B cell (primary cell): Measurements from ENCODE around the gene RBM25. TPM values are rescaled to one million over a fixed set of nuclear protein-coding genes. Genes with fewer than 3 reads are reported as not detected.

ENCODE experiments used
- ATAC-seq: fragments of 200-7000 bp; cut with Tn5 transposase; one replicate; pipeline ENCODE4 v1.10.0; 2021; ENCODE audit warnings: low read depth, mild to moderate bottlenecking, moderate number of reproducible peaks, moderate library complexity
- CTCF ChIA-PET: fragments of 350-600 bp; sonication (Branson Sonifier 250); formaldehyde crosslinking; loops from one replicate; lab custom pipeline; 2021; ENCODE audit warnings: antibody characterized with exemption, inconsistent platforms; lab: Charles Lee
- POLR2A ChIA-PET: fragments of 350-600 bp; sonication (Branson Sonifier 250); formaldehyde crosslinking; loops from one replicate; lab custom pipeline; 2021; ENCODE audit warnings: antibody characterized with exemption; lab: Charles Lee
- DNase-seq: peaks from one replicate; pipeline ENCODE4 v3.0.0; 2013
- H2AFZ ChIP-seq: 2 replicates; pipeline ENCODE4 v1.6.1; 2012; ENCODE audit warnings: mild to moderate bottlenecking, low read depth, low read length; ENCODE audit not compliant: insufficient read depth, poor library complexity, severe bottlenecking
- H3K27ac ChIP-seq, 2 donors: 1 replicate in 1 of 2; 2 replicates in 1 of 2; pipeline ENCODE4 v1.5.1; 2012 to 2013; ENCODE audit warnings: low read length in 2 of 2, mild to moderate bottlenecking in 2 of 2, moderate library complexity in 1 of 2
- H3K27me3 ChIP-seq, 4 experiments: fragments of 200-600 bp in 1 of 4; sonication (generic) in 1 of 4; replicated peaks in 1 of 4; 1 replicate in 2 of 4; 2 replicates in 2 of 4; pipeline versions ENCODE4 v1.6.1 to v1.7.0; 2013 to 2016; ENCODE audit warnings: low read length in 3 of 4, mild to moderate bottlenecking in 2 of 4, mixed read lengths in 1 of 4, moderate library complexity in 1 of 4; ENCODE audit not compliant: insufficient read depth in 4 of 4, control insufficient read depth in 3 of 4; ENCODE audit errors: control extremely low read depth in 1 of 4
- H3K36me3 ChIP-seq, 2 experiments: replicated peaks in 1 of 2; 1 replicate in 1 of 2; 2 replicates in 1 of 2; pipeline versions ENCODE4 v1.6.1 to v1.7.1; 2013; ENCODE audit warnings: low read length in 1 of 2; ENCODE audit not compliant: insufficient read depth in 2 of 2, control insufficient read depth in 1 of 2; ENCODE audit errors: control extremely low read depth in 1 of 2, extremely low read depth in 1 of 2
- H3K4me1 ChIP-seq, 2 donors: fragments of 200-600 bp in 1 of 2; sonication (generic) in 1 of 2; 1 replicate in 1 of 2; 2 replicates in 1 of 2; pipeline versions ENCODE4 v1.5.1 to v1.6.1; 2013 to 2017; ENCODE audit warnings: low read length in 2 of 2; ENCODE audit not compliant: control insufficient read depth in 2 of 2, insufficient read depth in 2 of 2
- H3K4me2 ChIP-seq: replicated peaks from 2 replicates; pipeline ENCODE3; 2012; ENCODE audit warnings: mild to moderate bottlenecking, low read depth, low read length; ENCODE audit not compliant: poor library complexity, severe bottlenecking
- H3K4me3 ChIP-seq, 5 experiments: fragments of 200-600 bp in 1 of 5; sonication (generic) in 1 of 5; 1 replicate in 3 of 5; 2 replicates in 2 of 5; pipeline versions ENCODE4 v1.5.1 to v1.7.0; 2011 to 2016; ENCODE audit warnings: low read length in 4 of 5, mild to moderate bottlenecking in 4 of 5, low read depth in 2 of 5, control low read depth in 1 of 5, moderate library complexity in 1 of 5; ENCODE audit not compliant: insufficient read depth in 1 of 5; ENCODE audit errors: control extremely low read depth in 1 of 5, extremely low read depth in 1 of 5
- H3K79me2 ChIP-seq: fragments of 200-600 bp; sonication (generic); one replicate; pipeline ENCODE4 v1.6.0; 2016; ENCODE audit warnings: low read length; ENCODE audit not compliant: control insufficient read depth, insufficient read depth
- H3K9ac ChIP-seq: fragments of 200-600 bp; sonication (generic); 2 replicates; pipeline ENCODE4 v1.6.1; 2017; ENCODE audit warnings: mild to moderate bottlenecking, low read length, moderate library complexity
- H3K9me3 ChIP-seq, 3 donors: one replicate each; pipeline versions ENCODE4 v1.6.1 to v1.7.1; 2013; ENCODE audit warnings: low read length in 2 of 3; ENCODE audit not compliant: control insufficient read depth in 2 of 3, insufficient read depth in 1 of 3; ENCODE audit errors: control extremely low read depth in 1 of 3
- H4K20me1 ChIP-seq: 2 replicates; pipeline ENCODE4 v1.6.0; 2012; ENCODE audit warnings: mild to moderate bottlenecking, low read length; ENCODE audit not compliant: insufficient read depth, control insufficient read depth, poor library complexity, severe bottlenecking
- H3K27ac Mint-ChIP-seq: one replicate; pipeline ENCODE4 v1.8.0; 2021; ENCODE audit warnings: mixed read lengths
- H3K27me3 Mint-ChIP-seq: one replicate; pipeline ENCODE4 v1.8.0; 2021; ENCODE audit warnings: mixed read lengths
- H3K4me1 Mint-ChIP-seq: one replicate; pipeline ENCODE4 v1.8.0; 2021; ENCODE audit warnings: mixed read lengths
- H3K4me3 Mint-ChIP-seq: one replicate; pipeline ENCODE4 v1.8.0; 2021; ENCODE audit warnings: mixed read lengths
- H3K9me3 Mint-ChIP-seq: one replicate; pipeline ENCODE4 v1.8.0; 2022; ENCODE audit warnings: mixed read lengths; ENCODE audit not compliant: insufficient read depth
- CTCF ChIP-seq: fragments of 200-600 bp; IDR thresholded peaks from one replicate; pipeline ENCODE4 v1.8.0; 2022; ENCODE audit warnings: antibody characterized with exemption, mild to moderate bottlenecking
- EZH2 ChIP-seq: IDR thresholded peaks from 2 replicates; pipeline ENCODE4 v1.6.1; 2012; ENCODE audit warnings: borderline replicate concordance, low read depth, mild to moderate bottlenecking, moderate library complexity, low read length; ENCODE audit not compliant: insufficient read depth, poor library complexity, severe bottlenecking
- WGBS: methylation state at CpG from one replicate; pipeline ENCODE4 v1.1.5; 2013; ENCODE audit warnings: missing lambda C conversion rate; ENCODE audit not compliant: insufficient coverage; 5-methylcytosine and 5-hydroxymethylcytosine counted together
- intact Hi-C: fragments of 100-400 bp; cut with micrococcal nuclease; formaldehyde crosslinking; loops from one replicate; pipeline ENCODE4 v1.10.0; 2022
- polyA plus RNA-seq: library from polyadenylated mRNA; depleted of rRNA; stranded (reverse); fragments of >200 nt; gene quantifications from 2 replicates; pipeline ENCODE4 v1.2.3, GENCODE V29; 2012
- total RNA-seq, 2 donors: library from RNA; stranded (reverse); fragments of 120-200 nt in 1 of 2; gene quantifications; 1 replicate in 1 of 2; 2 replicates in 1 of 2; pipeline versions ENCODE4 v1.2.3 to v1.2.4, GENCODE V29; 2013 to 2022

Gene RBM25
- total and polyA plus RNA-seq, 2 donors (not counting 1 experiment from before 2014, with no cell fraction given) = 20.2 to 137 TPM

GRCh38 chr14:73047808-73048207 lies 10.5 kb upstream of the RBM25 start:
- intact Hi-C loops = no loop called here
- Histone ChIP-seq H3K4me2 (no peak overlapping the region), H4K20me1 (no peaks in the 10 kb centered on the region), H3K79me2 (no peaks in the 10 kb centered on the region), H3K9me3 (no peaks in the 10 kb centered on the region), H3K27ac (no peak overlapping the region), H3K4me3 (no peak overlapping the region), H3K27me3 (no peaks in the 10 kb centered on the region), H3K4me1 (peaks cover 0 to 5% of the 10 kb centered on the region in 2 donors), H2AFZ (peak overlapping the region; percentile 28), H3K9ac (no peak overlapping the region), H3K36me3 (no peaks in the 10 kb centered on the region)
- DNase-seq = no peak
- no peaks in the 10 kb centered on the region for H3K9me3 Mint-ChIP-seq
- ATAC-seq = no peak
- CTCF ChIA-PET = no interaction called here
- H3K27ac Mint-ChIP-seq = no peak overlapping the region
- H3K4me1 Mint-ChIP-seq = peaks cover 5% of the 10 kb centered on the region
- no peak for TF ChIP-seq CTCF
- no peak for TF ChIP-seq EZH2
- POLR2A ChIA-PET = no interaction called here
- no peaks in the 10 kb centered on the region for H3K27me3 Mint-ChIP-seq
- no peak overlapping the region for H3K4me3 Mint-ChIP-seq
- no CpG with 5 or more reads among the region's 1 CpG for WGBS

DNA sequence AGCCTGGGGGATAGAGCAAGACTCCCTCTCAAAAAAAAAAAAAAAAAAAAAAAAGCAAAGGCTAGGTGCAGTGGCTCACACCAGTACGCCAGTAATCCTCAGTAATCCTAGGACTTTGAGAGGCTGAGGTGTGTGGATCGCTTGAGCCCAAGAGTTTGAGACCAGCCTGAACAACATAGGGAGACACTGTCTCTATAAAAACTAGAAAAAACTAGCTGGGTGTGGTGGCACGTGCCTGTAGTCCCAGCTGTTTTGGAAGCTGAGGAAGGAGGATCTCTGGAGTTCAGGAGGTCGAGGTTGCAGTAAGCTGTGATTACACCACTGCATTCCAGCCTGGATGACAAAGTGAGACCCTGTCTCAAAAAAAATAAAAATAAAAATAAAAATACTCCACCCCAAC lies 8.9 kb upstream of the RBM25 start:
- no peak overlapping the region for H3K4me3 Mint-ChIP-seq
- H3K4me1 Mint-ChIP-seq = peaks cover 5% of the 10 kb centered on the region
- WGBS = 92% methylated on average over 2 of the region's 4 CpGs
- Histone ChIP-seq H3K36me3 (no peaks in the 10 kb centered on the region), H4K20me1 (no peaks in the 10 kb centered on the region), H3K4me1 (peaks cover 0 to 5% of the 10 kb centered on the region in 2 donors), H3K27me3 (no peaks in the 10 kb centered on the region), H3K27ac (no peak overlapping the region), H3K9me3 (no peaks in the 10 kb centered on the region), H3K4me3 (no peak overlapping the region), H3K4me2 (no peak overlapping the region), H3K9ac (no peak overlapping the region), H3K79me2 (no peaks in the 10 kb centered on the region), H2AFZ (no peak overlapping the region)
- H3K27me3 Mint-ChIP-seq = no peaks in the 10 kb centered on the region
- DNase-seq = no peak
- TF ChIP-seq EZH2 (no peak), CTCF (no peak)
- H3K9me3 Mint-ChIP-seq = no peaks in the 10 kb centered on the region
- CTCF ChIA-PET = interaction anchor here (0.6 kb wide), 1 partner anchor 87 kb away, joined by 3 read pairs; the partner anchor contains the start of gene PSEN1
- no peak overlapping the region for H3K27ac Mint-ChIP-seq
- intact Hi-C loops = no loop called here
- no peak for ATAC-seq
- POLR2A ChIA-PET = no interaction called here
